Stimulated activated CD8-positive, alpha-beta memory T cell treated with anti-CD3 and anti-CD28 coated beads, Interleukin-2, amount 100 ng/mL, for 1 hour (primary cell): Measurements from ENCODE around the gene TCEA3.

Experiments used
- DNase-seq, 2 donors: peaks; one replicate each; pipeline ENCODE4 v3.0.0-alpha.2; 2020; ENCODE audit warnings: low read depth in 2 of 2

Gene TCEA3

DNA sequence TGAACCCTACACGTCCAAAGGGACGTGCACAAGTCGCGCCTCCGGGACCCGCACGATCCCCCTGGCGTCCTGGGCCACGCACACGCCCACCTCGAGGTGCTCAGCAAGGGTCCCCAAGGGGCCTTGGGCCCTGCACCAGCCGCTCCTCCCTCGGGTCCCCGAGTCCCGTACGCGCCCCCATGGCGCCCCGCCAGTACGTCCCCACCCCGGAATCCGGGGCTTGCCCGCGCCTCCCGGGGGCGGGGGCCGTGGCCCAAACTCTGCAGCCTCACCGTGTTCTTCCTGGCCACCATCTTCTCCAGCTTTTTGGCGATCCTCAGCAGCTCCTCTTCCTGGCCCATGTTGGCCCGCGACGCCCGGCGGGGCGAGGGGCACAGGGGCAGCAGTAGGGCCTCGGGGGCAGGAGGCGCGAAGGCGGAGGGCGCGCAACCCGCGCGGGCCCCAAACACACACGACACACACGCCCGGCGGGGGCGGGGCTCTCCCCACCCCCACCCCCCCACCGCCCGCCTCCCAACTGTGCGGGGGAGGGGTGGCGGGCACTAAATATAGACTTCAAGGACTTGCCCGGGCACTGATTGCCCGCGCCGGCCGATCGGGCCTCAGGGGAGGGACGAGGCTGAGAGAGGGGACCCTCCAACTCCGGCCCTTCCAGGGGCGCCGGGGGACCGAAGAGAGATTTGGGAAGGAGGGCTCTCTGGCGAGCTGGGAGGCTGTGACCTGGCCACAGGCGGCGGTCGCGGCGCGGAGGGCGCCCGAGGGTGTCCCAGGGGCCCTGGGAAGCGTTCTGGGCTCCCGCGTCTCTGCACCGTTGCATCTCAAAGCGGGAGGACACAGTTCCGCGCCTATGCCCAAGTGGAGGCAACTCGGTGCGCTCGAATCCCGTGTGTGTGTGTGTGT lies at the start of gene TCEA3:
Gene TCEA3, minus strand, starts transcription at position 456 of the 900 bp plus-strand sequence. Its CDS starts 115 bp downstream, at position 341.
- no peak for DNase-seq

DNA sequence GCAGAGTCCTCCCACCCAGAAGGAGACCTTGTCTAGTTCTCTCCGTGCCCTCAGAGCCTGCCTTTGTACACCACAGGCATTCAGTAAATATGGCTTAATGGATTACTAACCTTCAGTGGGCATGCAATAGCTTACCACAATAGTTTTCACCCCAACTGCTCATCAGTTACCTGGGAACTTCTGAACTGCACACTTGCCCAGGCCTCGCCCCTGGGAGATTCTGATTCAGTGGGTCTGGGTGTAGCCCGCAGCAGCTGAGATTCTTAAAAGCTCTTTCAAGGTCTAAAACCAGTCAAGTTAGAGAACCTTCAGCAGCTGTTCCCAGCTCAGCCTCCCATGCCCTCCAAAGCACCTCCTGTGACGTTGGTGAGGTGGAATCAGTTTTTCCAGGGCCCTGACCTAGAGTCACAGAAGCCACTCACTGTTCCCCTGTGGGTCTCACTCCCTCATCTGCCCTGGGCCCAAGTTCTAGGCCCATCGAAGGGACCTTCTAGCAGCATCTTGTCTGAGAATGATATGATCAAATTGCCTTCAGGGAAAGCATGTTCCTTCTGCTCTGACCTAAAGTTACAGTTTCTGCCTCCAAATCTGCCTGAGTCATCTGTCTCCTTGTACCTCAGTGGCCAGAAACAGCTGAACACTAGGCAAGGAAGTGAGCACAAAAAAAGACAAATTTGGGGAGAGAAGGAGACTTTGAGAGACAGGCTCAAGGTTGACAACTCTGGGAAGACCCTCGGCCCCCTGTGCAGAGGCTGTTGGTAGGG lies 48.7 kb upstream of the TCEA3 start:
- DNase-seq: no peak

DNA sequence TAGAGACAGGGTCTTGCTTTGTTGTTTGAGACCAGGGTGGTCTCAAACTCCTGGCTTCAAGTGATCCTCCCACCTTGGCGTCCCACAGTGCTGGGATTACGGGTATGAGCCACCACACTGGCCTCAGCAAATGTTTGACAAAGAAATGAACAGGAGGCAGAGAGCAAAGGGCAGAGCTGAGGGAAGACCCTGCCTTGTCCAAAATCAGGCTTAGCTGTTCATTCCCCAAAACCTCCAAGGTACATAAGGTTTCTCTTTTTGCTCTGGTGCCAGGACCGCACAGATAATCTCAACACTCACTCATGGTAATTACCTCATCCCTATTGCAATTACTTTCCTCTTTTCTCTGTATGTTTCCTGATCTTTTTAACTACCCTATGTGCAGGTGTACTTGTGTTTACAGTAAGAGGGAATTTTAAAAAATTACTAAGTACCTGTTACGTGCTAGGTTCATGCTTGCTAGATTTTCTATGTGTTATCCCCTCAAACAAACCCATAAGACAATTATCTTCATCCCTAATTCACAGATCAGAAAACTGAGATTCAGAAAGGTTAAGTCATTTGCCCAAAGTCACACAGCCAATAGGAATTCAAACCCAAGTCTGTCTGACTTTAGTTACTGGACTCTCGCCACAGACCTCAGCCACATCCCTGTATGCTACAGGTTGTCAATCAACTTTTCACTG lies 47.9 kb upstream of the TCEA3 start:
- no peak for DNase-seq

DNA sequence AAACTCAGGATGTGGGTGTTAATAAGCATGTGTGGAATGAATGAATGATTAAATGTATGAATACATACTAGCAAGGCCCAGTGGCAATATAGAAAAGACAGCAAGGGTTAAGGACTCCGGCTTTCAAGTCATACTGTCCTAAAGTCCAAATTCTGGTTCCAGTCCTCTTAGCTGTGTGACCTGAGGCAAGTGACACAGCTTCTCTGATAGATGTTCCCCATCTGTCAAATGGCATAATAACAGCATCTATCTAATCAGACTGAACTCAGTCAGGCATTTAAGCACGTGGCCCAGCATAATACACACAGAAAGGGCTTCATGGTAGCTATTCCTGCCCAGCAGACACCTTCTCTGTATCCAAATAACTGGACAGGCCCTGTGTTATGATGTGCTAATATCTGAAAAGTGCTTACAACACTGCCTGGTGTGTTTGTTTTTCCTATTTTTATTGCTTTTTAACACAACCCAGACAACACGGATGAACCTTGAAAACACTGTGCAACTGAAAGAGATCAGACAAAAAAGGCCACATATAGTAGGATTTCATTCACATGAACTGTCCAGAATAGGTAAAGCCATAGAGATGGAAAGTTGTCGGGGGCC lies 47.0 kb upstream of the TCEA3 start:
- DNase-seq: no peak

DNA sequence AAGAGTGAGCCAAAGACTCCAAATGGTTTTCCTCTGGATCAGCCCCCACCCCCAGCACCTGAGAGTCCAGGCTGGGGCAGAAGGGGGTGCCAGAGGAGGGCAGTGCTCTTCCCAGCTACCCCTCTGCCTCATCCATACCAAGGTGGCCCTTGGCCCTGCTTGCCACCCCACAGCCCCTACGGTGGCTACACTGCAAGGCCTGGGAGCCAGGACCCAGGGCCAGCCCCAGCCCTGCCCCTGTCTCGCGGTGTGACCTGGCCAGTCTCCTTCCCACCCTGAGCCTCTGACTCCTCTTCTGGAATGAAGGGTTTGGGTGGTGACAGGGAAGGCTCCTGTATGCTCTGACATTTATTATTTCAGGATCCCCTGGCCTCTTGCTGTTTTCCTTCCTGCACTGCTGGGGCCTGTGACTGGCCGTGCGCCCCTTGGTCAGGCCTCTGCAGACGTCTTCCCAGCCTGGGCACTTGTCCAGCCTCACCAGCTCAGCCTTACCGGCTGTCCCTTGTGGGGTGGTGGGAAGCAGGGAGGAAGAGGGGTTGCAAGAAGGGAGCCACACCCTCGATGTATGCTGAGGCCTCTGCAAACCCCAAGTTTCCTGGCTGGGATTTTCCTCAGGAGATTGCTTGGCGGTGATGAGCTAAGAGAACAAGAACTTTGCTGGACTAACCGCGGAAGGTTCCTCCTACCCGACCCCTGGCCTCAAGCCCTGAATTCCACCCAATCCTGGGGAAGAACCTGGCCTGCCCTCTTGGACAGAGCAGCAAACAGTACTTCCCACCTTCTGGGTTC lies 45.9 kb upstream of the TCEA3 start:
- DNase-seq: no peak

DNA sequence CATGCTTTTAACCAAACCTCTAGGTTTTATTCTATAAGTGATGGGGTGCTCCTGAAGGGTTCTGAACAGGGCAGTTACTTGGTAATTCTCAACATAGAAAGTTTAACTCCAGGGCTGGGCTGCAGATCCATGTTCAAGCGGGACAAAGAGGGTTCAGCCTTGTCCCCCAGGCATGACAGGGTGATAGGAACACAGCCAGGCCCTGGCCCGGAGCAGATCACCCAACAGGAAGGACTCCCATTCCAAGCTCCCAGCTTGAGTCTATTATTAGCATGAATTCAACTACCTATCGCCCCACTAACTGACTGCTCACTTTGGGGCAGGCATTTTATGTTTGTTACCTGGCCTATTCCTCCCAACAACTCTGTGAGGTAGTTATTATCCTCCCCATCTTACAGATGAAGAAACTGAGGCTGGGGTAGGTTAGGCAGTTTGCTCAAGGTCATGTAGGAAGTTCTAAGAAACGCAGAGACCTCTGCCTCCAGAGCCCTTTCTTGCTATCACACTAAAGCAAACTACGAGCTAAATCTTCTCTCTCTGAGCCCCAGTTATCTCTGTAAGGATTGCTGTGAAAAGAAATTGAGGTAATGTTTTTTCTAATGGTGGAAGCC lies 44.9 kb upstream of the TCEA3 start:
- no peak for DNase-seq

DNA sequence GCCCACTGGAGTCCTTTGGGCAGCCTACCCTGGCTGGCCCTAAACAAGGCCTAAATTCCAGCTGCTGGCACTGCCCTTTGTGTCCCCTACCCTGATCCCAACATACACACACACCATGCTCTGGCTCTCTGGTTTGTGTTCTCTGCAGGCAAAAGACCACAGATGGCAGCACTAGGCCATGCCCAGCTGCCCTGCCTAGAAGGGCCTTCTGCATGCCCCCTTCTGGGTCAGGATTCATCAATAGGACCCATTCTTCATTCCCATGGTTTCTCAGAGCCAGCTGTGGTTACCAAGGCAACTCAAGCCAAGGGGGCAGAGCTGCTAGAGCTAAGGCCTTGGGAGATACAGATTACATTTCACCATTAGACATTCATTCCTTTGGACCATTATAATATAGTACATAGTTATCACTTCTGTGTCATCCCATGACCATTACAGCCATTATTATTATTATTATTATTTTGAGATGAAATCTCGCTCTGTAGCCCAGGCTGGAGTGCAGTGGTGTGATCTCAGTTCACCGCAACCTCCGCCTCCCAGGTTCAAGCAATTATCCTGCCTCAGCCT lies 42.0 kb upstream of the TCEA3 start:
- no peak for DNase-seq

DNA sequence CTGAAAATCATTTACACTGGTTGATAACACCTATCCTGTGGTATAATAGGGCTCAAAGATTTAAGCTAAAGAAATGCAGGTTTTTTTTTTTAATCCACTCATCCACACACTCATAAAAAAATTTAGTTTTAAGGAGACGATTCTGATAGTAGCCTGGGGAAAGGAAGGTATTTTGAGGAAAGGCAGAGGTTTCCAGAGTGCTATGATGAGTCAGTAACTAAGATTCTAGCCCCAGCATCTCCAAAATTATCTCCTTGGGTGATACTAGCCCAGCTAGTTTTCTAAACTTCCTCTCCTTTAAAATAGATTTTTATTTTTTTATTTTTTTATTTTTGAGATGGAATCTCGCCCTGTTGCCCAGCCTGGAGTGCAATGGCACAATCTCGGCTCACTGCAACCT lies 38.7 kb upstream of the TCEA3 start:
- no peak for DNase-seq

DNA sequence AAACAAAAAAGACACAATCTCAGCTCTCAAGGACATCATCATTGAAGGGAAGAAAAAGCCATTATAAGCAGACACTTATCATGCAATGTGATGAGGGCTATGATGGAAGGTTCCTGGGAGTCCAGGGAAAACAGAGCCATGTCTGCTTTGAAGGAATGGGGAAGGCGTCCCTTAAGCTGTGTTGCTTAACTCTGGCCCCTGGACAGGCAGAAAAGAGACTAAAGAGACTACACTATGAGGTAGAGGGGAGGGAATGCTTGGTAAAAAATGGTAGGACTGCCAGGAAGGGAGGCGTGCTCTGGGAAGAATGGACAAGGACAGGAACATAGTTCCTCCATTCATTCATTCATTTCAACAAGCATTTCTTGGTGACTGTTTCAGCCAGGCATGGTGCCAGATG lies 38.2 kb upstream of the TCEA3 start:
- DNase-seq: no peak

DNA sequence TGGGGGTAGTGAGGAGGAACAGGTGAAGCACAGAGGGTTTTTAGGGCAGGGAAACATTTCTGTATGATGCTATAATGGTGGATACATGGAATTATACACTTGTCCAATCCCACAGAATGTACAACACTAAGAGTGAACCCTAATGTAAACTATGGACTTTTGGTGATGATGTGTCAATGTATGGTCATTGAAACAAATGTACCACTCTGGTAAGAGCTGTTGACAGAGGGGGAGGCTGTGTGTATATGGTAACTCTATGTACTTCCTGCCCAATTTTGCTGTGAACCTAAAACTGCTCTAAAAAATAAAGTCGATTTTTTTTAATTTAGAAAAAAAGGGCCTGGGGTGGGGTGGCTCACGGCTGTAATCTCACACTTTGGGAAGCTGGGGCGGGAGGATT lies 36.5 kb upstream of the TCEA3 start:
- DNase-seq: no peak

DNA sequence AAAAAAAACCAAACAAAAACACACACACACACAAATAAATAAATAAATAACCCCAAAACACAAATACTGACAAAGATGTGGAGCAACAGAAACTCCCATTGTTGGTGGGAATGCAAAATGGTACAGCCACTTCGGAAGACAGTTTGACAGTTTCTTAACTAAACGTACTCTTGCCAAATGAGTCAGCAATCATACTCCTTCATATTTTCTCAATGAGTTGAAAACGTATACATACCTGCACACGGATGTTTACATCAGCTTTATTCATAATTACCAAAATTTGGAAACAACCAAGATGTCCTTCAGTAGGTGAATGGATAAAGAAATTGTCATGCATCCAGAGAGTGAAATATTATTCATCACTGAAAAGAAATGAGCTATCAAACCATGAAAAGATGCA lies 36.0 kb upstream of the TCEA3 start:
- no peak for DNase-seq

DNA sequence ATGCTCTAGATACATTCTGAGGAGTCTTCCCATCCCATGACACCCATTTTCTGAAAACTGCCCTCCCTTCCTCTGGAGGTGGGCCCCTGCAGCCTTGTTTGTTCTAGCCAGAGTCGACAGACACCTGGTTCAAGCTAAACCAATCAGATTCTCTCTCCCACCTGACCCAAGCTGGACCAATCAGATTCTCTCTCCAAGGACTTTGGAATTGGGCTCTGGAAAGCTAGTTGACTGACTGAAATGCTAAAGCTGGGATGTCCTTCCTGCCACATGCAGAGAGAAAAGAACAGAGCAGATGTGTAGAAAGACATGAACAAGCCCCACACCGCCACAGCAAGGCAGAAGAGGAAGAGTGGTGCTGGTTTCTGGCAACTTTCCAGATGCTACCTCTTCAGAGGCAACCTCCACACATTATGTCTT lies 34.8 kb upstream of the TCEA3 start:
- no peak for DNase-seq

DNA sequence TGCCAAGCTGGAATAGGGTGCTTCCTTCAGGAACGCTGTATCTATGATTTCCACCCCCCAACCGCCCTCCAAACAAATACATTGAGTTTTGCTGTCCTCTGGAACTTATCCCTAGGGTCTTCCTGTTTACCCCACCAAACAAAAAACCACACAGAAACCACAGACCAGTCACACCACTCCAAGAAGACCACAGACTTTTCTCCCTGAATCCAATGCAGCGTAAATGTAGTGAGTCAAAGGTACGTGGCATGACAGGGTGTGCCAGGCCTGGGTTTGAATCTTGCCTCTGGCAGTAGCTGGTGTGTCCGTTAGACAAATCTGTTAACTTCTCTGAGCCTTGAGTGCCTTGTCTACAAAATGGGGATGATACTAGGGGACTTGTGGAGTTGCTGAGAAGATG lies 31.7 kb upstream of the TCEA3 start:
- no peak for DNase-seq

DNA sequence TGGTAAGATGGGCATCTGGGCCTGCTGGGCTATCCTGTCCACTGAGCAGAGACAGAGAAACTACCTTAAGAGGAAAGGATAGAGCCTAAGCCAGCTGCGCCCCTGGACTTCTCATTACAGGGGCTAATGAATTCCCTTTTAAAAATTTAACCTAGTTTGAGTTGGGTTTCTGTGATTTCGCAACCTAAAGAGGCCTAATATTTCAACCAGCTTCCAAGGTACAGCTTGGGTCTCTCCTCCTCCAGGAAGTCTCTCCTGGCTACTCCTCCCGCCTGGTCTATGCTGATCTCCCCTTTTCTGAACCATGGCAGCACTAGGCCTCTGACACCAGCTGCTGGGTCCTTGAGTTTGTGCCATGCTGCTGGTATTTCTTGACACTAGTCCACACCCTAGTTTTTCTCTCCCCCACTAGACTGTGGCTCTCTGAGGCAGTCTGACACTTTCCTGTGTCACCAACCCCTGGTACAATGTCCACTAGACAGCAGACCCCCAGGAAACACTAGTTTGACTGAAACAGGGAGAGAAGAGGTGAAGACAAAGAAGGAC lies 29.0 kb upstream of the TCEA3 start:
- no peak for DNase-seq

DNA sequence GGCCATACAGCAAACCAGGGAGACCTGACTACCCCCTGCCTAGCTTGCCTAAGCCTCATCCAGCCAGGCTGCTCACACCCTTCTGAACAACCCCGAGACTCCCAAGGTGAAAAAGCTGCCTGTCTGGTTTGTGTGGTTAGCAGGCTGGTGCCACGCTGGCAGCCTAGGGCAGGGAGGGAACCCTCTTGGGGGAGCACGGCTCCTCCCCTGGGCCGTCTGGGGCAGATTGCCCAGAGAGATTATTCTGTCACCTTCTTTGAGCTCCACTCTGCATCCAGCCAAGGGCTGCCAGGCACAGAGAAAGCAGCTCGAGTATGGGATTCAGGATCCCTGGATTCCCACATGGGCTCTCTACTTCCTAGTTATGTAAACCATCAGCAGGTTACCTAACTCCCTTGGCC lies 27.5 kb upstream of the TCEA3 start:
- peak in 1 of 2 donors; percentile 14 for DNase-seq

DNA sequence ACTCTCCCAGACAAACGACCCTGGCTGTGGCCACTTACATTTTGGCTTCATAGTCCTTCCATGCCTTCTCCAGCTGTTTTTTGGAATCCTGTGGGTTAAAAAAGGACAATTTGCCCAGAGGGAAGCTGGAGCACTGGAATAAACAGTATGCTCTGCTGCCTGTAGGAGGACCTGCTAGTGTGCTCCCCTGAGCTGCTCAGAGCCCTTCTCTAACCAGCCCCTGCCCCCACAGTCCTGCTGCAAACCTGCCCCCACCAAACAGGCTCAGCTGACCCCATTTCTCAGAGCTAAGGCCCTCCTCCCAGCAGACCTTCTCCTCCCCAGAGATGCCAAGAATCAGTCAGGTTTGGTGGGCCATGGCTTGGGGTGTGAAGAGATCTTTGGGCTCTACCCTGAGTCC lies 26.9 kb upstream of the TCEA3 start:
- DNase-seq: no peak

DNA sequence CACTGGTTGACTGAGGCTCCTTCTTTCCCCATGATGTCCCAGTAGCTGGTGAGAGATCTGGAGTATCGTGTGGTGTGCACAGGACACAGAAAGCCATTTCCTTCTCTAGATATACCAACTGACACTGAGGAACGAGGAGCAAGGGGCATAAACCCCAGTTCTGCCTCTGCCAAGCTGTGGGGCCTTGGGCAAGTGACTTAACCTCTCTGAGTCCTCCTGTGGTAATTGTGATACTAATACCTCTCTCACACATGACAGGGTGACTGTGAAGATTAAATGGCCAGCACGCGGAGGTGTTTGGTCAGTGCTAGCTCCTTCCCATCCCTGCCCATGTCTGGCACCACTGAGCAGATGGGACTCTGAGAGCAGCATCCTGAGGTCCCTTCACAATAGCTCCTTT lies 26.3 kb upstream of the TCEA3 start:
- no peak for DNase-seq

DNA sequence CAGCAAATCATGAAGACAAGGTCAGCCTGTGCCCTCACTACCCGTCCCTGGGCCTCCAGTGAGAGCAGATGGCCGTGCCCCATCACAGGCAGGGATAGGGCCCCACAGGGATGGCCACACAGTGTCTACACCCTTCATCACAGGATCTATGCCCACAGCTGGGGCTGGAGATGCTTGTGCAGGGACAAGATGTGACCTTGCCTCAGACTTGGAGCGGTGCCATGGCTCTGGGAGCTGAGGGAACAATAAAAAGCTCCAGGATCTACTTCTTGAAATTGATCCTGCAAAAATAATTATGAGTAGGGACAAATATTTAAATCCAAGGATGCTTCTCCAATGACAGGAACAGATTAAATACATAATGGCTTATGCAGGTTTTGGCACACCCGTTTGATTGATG lies 25.4 kb upstream of the TCEA3 start:
- no peak for DNase-seq

DNA sequence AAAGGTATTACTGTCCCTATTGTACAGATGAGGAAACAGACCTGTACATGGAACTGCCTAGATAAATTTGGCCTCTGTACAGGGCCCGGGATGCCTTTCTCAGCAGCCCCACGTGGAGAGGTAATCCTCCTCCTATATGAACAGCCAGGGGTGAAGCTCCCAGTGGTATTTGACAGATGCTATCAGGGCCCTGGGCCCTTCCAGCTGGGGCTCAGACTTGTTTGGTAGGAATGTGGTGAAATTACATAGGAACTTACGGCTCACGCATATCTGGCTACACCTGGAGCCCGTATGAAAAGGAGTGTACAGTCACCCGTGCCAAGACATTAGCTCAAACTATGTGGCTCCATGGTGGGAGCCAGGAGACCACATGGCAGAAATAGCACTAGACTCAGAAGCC lies 24.8 kb upstream of the TCEA3 start:
- DNase-seq: no peak

DNA sequence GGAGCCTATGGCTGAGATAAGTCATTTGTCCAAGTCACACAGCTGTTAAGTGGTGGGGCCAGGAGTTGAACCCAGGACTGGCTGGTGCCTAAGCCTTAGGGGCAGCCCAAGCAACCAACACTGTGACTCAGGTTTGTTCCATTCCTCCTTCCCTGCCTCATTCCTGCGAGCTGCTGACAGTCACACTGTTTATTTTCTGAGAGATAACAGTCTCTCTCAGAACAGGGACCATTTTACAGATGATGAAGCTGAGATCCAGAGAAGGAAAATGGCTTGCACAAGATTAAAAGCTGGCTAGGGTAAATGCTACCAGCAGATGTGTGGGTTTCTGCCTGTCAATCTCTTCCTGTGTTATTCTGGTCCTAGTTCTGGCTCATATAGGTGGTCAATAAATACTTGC lies 24.3 kb upstream of the TCEA3 start:
- DNase-seq: no peak
